BLaER1 (cell line): Measurements from ENCODE around the gene PCSK6.

ENCODE experiments used
- H3K27ac ChIP-seq: shearing (Covaris generic); formaldehyde crosslinking; 2 replicates; pipeline ENCODE4 v1.8.1; 2022
- H3K27me3 ChIP-seq: shearing (Covaris generic); formaldehyde crosslinking; 2 replicates; pipeline ENCODE4 v1.8.1; 2022
- H3K36me3 ChIP-seq: shearing (Covaris generic); formaldehyde crosslinking; 2 replicates; pipeline ENCODE4 v1.8.1; 2022
- H3K4me1 ChIP-seq: shearing (Covaris generic); formaldehyde crosslinking; 2 replicates; pipeline ENCODE4 v1.8.1; 2022
- H3K4me2 ChIP-seq: shearing (Covaris generic); formaldehyde crosslinking; 2 replicates; pipeline ENCODE4 v1.8.1; 2022
- H3K4me3 ChIP-seq: shearing (Covaris generic); formaldehyde crosslinking; 2 replicates; pipeline ENCODE4 v1.8.1; 2022
- H3K9ac ChIP-seq: shearing (Covaris generic); formaldehyde crosslinking; 2 replicates; pipeline ENCODE4 v1.8.1; 2022
- H3K9me3 ChIP-seq: shearing (Covaris generic); formaldehyde crosslinking; 2 replicates; pipeline ENCODE4 v1.8.1; 2022
- H4K20me1 ChIP-seq: shearing (Covaris generic); formaldehyde crosslinking; 2 replicates; pipeline ENCODE4 v1.8.1; 2022
- Cebpa-rat ChIP-seq: shearing (Covaris generic); IDR thresholded peaks from 2 replicates; pipeline ENCODE4 v1.8.1; 2022

Gene PCSK6

GRCh38 chr15:101332061-101332467 is 157.4 kb downstream of the PCSK6 start:
- Histone ChIP-seq H3K27ac (no peak overlapping the region), H4K20me1 (no peaks in the 10 kb centered on the region), H3K4me3 (no peak overlapping the region), H3K36me3 (peaks cover 5% of the 10 kb centered on the region; the same call in 1 of the 2 replicates), H3K9me3 (peaks cover 32% of the 10 kb centered on the region), H3K4me1 (peaks cover 21% of the 10 kb centered on the region), H3K27me3 (no peaks in the 10 kb centered on the region; the same call in 1 of the 2 replicates), H3K4me2 (no peak overlapping the region), H3K9ac (no peak overlapping the region)
- TF ChIP-seq Cebpa-rat: no peak

- no peaks in the 10 kb centered on the region for H4K20me1 ChIP-seq
- no peak for TF ChIP-seq Cebpa-rat
- H3K4me2 ChIP-seq: 0 out of 2 replicates have a peak overlapping the region, but pooled peaks have one; percentile 22
- no peak overlapping the region for H3K27ac ChIP-seq
- peaks cover 13% of the 10 kb centered on the region for H3K4me1 ChIP-seq
- peaks cover 12% of the 10 kb centered on the region for H3K9me3 ChIP-seq
- H3K27me3 ChIP-seq: no peaks in the 10 kb centered on the region; the same call in 1 of the 2 replicates
- H3K36me3 ChIP-seq: no peaks in the 10 kb centered on the region
- no peak overlapping the region for H3K4me3 ChIP-seq
- no peak overlapping the region for H3K9ac ChIP-seq
Measured at GRCh38 chr15:101329867-101330380, 159.6 kb downstream of the PCSK6 start.

- no peak overlapping the region for H3K4me3 ChIP-seq
- H3K4me2 ChIP-seq: no peak overlapping the region
- TF ChIP-seq Cebpa-rat: no peak
- H3K4me1 ChIP-seq: peaks cover 13% of the 10 kb centered on the region
- H3K9ac ChIP-seq: no peak overlapping the region
- H3K27ac ChIP-seq: no peak overlapping the region
- no peaks in the 10 kb centered on the region for H4K20me1 ChIP-seq
- H3K9me3 ChIP-seq: peaks cover 6% of the 10 kb centered on the region
- no peaks in the 10 kb centered on the region for H3K36me3 ChIP-seq
- H3K27me3 ChIP-seq: no peaks in the 10 kb centered on the region; the same call in 1 of the 2 replicates
Measured at GRCh38 chr15:101329309-101329863, 160.1 kb downstream of the PCSK6 start.

- Histone ChIP-seq H3K27me3 (no peaks in the 10 kb centered on the region; the same call in 1 of the 2 replicates), H3K4me1 (peaks cover 24% of the 10 kb centered on the region), H3K9ac (no peak overlapping the region), H3K27ac (no peak overlapping the region), H4K20me1 (no peaks in the 10 kb centered on the region), H3K9me3 (no peaks in the 10 kb centered on the region; the same call in 1 of the 2 replicates), H3K4me2 (no peak overlapping the region), H3K36me3 (no peaks in the 10 kb centered on the region), H3K4me3 (no peak overlapping the region)
- no peak for TF ChIP-seq Cebpa-rat
Measured at GRCh38 chr15:101328001-101328400, 161.5 kb downstream of the PCSK6 start.

- Histone ChIP-seq H3K9me3 (no peaks in the 10 kb centered on the region; the same call in 1 of the 2 replicates), H3K27me3 (no peaks in the 10 kb centered on the region; the same call in 1 of the 2 replicates), H3K27ac (no peak overlapping the region), H3K4me2 (no peak overlapping the region), H3K4me3 (no peak overlapping the region), H3K36me3 (no peaks in the 10 kb centered on the region), H3K9ac (no peak overlapping the region), H3K4me1 (peaks cover 28% of the 10 kb centered on the region), H4K20me1 (no peaks in the 10 kb centered on the region)
- no peak for TF ChIP-seq Cebpa-rat
Measured at GRCh38 chr15:101327147-101327740, 162.3 kb downstream of the PCSK6 start.

- Histone ChIP-seq H3K4me2 (no peak overlapping the region), H3K9me3 (no peaks in the 10 kb centered on the region; the same call in 1 of the 2 replicates), H3K36me3 (no peaks in the 10 kb centered on the region), H3K27ac (no peak overlapping the region), H3K4me1 (peaks cover 28% of the 10 kb centered on the region), H3K27me3 (no peaks in the 10 kb centered on the region), H3K4me3 (no peak overlapping the region), H3K9ac (no peak overlapping the region), H4K20me1 (no peaks in the 10 kb centered on the region)
- TF ChIP-seq Cebpa-rat: no peak
Measured at GRCh38 chr15:101326462-101327146, 162.9 kb downstream of the PCSK6 start.

GRCh38 chr15:101326026-101326315 is 163.5 kb downstream of the PCSK6 start:
- Histone ChIP-seq H3K27me3 (no peaks in the 10 kb centered on the region), H3K9ac (no peak overlapping the region), H3K4me2 (no peak overlapping the region), H4K20me1 (no peaks in the 10 kb centered on the region), H3K4me1 (peaks cover 34% of the 10 kb centered on the region), H3K36me3 (no peaks in the 10 kb centered on the region), H3K27ac (no peak overlapping the region), H3K9me3 (no peaks in the 10 kb centered on the region), H3K4me3 (no peak overlapping the region)
- no peak for TF ChIP-seq Cebpa-rat

GRCh38 chr15:101325263-101326025 is 164.1 kb downstream of the PCSK6 start:
- Histone ChIP-seq H3K27me3 (no peaks in the 10 kb centered on the region), H3K4me2 (no peak overlapping the region), H3K36me3 (no peaks in the 10 kb centered on the region), H3K4me1 (peaks cover 39% of the 10 kb centered on the region), H3K9me3 (no peaks in the 10 kb centered on the region), H3K4me3 (no peak overlapping the region), H3K9ac (no peak overlapping the region), H4K20me1 (no peaks in the 10 kb centered on the region), H3K27ac (no peak overlapping the region)
- TF ChIP-seq Cebpa-rat: no peak

- no peak for TF ChIP-seq Cebpa-rat
- no peak overlapping the region for H3K9ac ChIP-seq
- H3K9me3 ChIP-seq: no peaks in the 10 kb centered on the region
- peak overlapping the region; percentile 45 for H3K4me2 ChIP-seq
- no peak overlapping the region for H3K27ac ChIP-seq
- no peak overlapping the region for H3K4me3 ChIP-seq
- H3K36me3 ChIP-seq: no peaks in the 10 kb centered on the region
- H4K20me1 ChIP-seq: no peaks in the 10 kb centered on the region
- no peaks in the 10 kb centered on the region for H3K27me3 ChIP-seq
- H3K4me1 ChIP-seq: peaks cover 39% of the 10 kb centered on the region
Measured at GRCh38 chr15:101324524-101325177, 164.9 kb downstream of the PCSK6 start.
